ENCODE measurements around the gene ZBTB17. TPM values are rescaled to one million over a fixed set of nuclear protein-coding genes. Genes with fewer than 3 reads are reported as not detected.

The ZBTB17 gene
- total and polyA plus RNA-seq, 2 experiments from 2014 or later: 21.9 to 26.6 TPM

DNA sequence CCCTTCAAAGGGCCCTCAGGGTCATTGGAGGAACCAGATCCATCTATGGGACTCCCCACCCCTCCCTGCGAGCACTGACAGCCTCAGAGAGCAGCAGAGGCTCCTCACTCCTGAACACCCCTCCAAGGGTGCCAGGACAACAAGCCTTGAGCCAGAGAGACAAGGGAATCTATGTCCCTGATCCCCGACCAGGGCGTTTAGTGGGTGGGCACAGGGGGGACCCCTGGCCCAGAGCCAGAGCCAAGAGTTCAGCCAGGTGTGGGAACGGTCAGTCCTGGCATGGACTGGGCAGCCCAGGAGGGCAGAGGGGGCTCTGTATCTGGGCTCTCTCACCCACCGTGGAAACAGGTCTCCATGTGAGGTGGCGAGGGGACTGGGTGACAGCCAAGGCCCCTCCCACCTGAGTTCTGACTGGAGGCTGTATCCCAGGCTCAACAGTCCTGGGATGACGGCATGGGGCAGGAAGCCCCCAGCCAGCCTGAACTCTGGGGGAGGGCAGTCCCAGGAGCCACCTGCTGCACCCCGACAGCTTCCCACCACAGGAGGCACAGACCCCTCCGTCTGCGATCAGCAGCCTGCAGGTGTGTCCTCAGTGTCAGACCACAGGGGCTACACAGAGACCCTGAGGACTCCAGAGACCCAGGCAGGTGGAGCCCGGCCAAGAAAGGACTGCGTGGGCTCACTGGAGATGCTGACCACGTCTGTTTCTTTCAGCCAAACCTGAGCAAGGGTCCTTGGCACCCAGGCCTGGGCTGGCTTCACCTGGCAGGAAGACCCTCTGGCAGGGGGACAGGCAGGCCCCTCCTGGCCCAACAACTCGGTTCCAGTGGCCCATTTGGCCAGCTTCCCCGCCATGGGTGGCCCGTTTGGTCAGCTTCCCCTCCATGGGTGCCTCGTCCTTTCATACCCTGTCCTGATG lies 16.9 kb upstream of the ZBTB17 start (continued):
- TF ChIP-seq, protein P1, sequence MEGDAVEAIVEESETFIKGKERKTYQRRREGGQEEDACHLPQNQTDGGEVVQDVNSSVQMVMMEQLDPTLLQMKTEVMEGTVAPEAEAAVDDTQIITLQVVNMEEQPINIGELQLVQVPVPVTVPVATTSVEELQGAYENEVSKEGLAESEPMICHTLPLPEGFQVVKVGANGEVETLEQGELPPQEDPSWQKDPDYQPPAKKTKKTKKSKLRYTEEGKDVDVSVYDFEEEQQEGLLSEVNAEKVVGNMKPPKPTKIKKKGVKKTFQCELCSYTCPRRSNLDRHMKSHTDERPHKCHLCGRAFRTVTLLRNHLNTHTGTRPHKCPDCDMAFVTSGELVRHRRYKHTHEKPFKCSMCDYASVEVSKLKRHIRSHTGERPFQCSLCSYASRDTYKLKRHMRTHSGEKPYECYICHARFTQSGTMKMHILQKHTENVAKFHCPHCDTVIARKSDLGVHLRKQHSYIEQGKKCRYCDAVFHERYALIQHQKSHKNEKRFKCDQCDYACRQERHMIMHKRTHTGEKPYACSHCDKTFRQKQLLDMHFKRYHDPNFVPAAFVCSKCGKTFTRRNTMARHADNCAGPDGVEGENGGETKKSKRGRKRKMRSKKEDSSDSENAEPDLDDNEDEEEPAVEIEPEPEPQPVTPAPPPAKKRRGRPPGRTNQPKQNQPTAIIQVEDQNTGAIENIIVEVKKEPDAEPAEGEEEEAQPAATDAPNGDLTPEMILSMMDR (conservative IDR thresholded peaks at IDR 0.05; ENCODE audit: low read depth in 2 of 2): no peak
- TF ChIP-seq, protein P2, sequence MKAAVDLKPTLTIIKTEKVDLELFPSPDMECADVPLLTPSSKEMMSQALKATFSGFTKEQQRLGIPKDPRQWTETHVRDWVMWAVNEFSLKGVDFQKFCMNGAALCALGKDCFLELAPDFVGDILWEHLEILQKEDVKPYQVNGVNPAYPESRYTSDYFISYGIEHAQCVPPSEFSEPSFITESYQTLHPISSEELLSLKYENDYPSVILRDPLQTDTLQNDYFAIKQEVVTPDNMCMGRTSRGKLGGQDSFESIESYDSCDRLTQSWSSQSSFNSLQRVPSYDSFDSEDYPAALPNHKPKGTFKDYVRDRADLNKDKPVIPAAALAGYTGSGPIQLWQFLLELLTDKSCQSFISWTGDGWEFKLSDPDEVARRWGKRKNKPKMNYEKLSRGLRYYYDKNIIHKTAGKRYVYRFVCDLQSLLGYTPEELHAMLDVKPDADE (IDR thresholded peaks at IDR 0.05): no peak
- TF ChIP-seq NANOG (IDR thresholded peaks at IDR 0.05; ENCODE audit: borderline replicate concordance): no peak
- TF ChIP-seq ZNF114 (CRISPR knock-in tag; IDR thresholded peaks at IDR 0.05): no peak
- TF ChIP-seq, protein P3, sequence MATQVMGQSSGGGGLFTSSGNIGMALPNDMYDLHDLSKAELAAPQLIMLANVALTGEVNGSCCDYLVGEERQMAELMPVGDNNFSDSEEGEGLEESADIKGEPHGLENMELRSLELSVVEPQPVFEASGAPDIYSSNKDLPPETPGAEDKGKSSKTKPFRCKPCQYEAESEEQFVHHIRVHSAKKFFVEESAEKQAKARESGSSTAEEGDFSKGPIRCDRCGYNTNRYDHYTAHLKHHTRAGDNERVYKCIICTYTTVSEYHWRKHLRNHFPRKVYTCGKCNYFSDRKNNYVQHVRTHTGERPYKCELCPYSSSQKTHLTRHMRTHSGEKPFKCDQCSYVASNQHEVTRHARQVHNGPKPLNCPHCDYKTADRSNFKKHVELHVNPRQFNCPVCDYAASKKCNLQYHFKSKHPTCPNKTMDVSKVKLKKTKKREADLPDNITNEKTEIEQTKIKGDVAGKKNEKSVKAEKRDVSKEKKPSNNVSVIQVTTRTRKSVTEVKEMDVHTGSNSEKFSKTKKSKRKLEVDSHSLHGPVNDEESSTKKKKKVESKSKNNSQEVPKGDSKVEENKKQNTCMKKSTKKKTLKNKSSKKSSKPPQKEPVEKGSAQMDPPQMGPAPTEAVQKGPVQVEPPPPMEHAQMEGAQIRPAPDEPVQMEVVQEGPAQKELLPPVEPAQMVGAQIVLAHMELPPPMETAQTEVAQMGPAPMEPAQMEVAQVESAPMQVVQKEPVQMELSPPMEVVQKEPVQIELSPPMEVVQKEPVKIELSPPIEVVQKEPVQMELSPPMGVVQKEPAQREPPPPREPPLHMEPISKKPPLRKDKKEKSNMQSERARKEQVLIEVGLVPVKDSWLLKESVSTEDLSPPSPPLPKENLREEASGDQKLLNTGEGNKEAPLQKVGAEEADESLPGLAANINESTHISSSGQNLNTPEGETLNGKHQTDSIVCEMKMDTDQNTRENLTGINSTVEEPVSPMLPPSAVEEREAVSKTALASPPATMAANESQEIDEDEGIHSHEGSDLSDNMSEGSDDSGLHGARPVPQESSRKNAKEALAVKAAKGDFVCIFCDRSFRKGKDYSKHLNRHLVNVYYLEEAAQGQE (IDR thresholded peaks at IDR 0.05; ENCODE audit: unreplicated experiment): no peak
- TF ChIP-seq EZH2 (IDR thresholded peaks at IDR 0.05; ENCODE audit: low read depth, unreplicated experiment): no peak
- TF ChIP-seq ZNF331 (CRISPR knock-in tag; IDR thresholded peaks at IDR 0.05; ENCODE audit: low read depth): no peak
- TF ChIP-seq POLR2AphosphoS5 (IDR thresholded peaks at IDR 0.05; ENCODE audit: low read depth): no peak

DNA sequence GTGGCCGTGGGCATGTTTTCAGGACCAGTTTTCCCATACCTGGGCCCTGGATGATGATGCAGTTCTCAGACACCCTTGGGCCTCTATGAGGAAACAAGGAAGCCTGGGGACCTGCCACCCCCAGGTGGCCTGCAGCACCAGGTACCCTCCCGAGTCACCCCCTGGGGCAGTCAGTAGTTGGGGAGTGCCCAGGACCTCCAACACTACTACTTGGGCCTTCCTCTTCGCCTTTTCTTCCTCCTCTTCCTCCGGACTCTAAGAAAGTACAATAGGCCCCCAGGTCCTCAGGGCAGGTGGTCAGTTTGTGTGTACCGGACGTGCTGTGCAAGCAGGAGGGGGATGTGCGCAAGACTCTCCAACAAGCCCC lies 16.3 kb upstream of the ZBTB17 start:
- Mint-ChIP-seq H3K4me3 (no peak overlapping the region), H3K27me3 (ENCODE audit: insufficient read depth, low read depth, poor library complexity) (peaks cover 6% of the 10 kb centered on the region), H3K27ac (no peak overlapping the region), H3K4me1 (no peaks in the 10 kb centered on the region), H3K36me3 (ENCODE audit: low read depth) (no peaks in the 10 kb centered on the region), H3K9me3 (no peaks in the 10 kb centered on the region)
- ATAC-seq (no peak), DNase-seq (ENCODE audit: low spot score) (no peak)
- H3K27me3 ChIP-seq (ENCODE audit: insufficient read depth): no peaks in the 10 kb centered on the region
- H3K79me2 ChIP-seq (replicated peaks; ENCODE audit: insufficient read depth): no peaks in the 10 kb centered on the region
- H3F3A ChIP-seq (replicated peaks; ENCODE audit: low read depth): no peaks in the 10 kb centered on the region
- no peaks in the 10 kb centered on the region for H4K20me1 ChIP-seq (replicated peaks; ENCODE audit: insufficient read depth)
- H3K4me2 ChIP-seq: no peak overlapping the region
- no peak overlapping the region for H3K27ac ChIP-seq (ENCODE audit: low read depth)
- no peaks in the 10 kb centered on the region for H3K4me1 ChIP-seq (ENCODE audit: insufficient read depth)
- no peaks in the 10 kb centered on the region for H3K36me3 ChIP-seq (ENCODE audit: insufficient read depth)
- no peaks in the 10 kb centered on the region for H3K9me2 ChIP-seq (ENCODE audit: insufficient read depth)
- H2AFZ ChIP-seq: no peak overlapping the region
- no peak overlapping the region for H3K4me3 ChIP-seq
- TF ChIP-seq NANOG (IDR thresholded peaks at IDR 0.05; ENCODE audit: borderline replicate concordance) (no peak), ZNF114 (CRISPR knock-in tag; IDR thresholded peaks at IDR 0.05) (no peak), POLR2AphosphoS5 (IDR thresholded peaks at IDR 0.05; ENCODE audit: low read depth) (no peak), EZH2phosphoT487 (IDR thresholded peaks at IDR 0.05; ENCODE audit: unreplicated experiment) (no peak)
- TF ChIP-seq, protein P2 (IDR thresholded peaks at IDR 0.05): no peak

All from GM23338 (cell line).